SK-N-SH (cell line): ENCODE data around the gene SUCLG2. TPM values are rescaled to one million over a fixed set of nuclear protein-coding genes. Genes with fewer than 3 reads are reported as not detected.

Experiments
- CTCF ChIA-PET: fragments of 300-600, 350-600 bp; formaldehyde crosslinking; extraction: SDS; loops from one replicate; lab custom pipeline; 2021; lab: Yijun Ruan, JAX
- POLR2A ChIA-PET: fragments of 350-600 bp; sonication (Branson Sonifier 250); formaldehyde crosslinking; extraction: SDS; loops from one replicate; lab custom pipeline; 2020; ENCODE audit warnings: antibody characterized with exemption, inconsistent platforms; lab: Yijun Ruan, JAX
- DNase-seq: peaks from one replicate; pipeline ENCODE4 v3.0.0; 2012
- H2AFZ ChIP-seq: fragments of 200-600 bp; sonication (generic); 2 replicates; pipeline ENCODE4 v1.8.1; 2016; ENCODE audit warnings: antibody characterized with exemption, mild to moderate bottlenecking, low read depth
- H3F3A ChIP-seq: fragments of 200-600 bp; sonication (generic); replicated peaks from 2 replicates; pipeline ENCODE3; 2016; ENCODE audit warnings: antibody characterized with exemption, mild to moderate bottlenecking; ENCODE audit not compliant: insufficient read depth
- H3K27ac ChIP-seq, 2 experiments: fragments of 200-500 bp in 1 of 2; fragments of 200-600 bp in 1 of 2; sonication (Bioruptor generic) in 1 of 2; sonication (generic), shearing (Covaris generic) in 1 of 2; 2 replicates each; pipeline versions ENCODE4 v1.5.1 to v1.6.1; 2014 to 2016; ENCODE audit warnings: low read depth in 2 of 2, inconsistent platforms in 1 of 2, low read length in 1 of 2, mild to moderate bottlenecking in 1 of 2, mixed read lengths in 1 of 2
- H3K27me3 ChIP-seq: fragments of 200-600 bp; sonication (generic), shearing (Covaris generic); 2 replicates; pipeline ENCODE4 v1.6.1; 2016; ENCODE audit warnings: mixed run types; ENCODE audit not compliant: insufficient read depth
- H3K36me3 ChIP-seq, 2 experiments: fragments of 200-500 bp in 1 of 2; fragments of 200-600 bp in 1 of 2; sonication (Bioruptor generic) in 1 of 2; sonication (generic) in 1 of 2; replicated peaks in 1 of 2; 2 replicates each; pipeline versions ENCODE3 to v1.5.1; 2014 to 2016; ENCODE audit warnings: low read length in 1 of 2, mild to moderate bottlenecking in 1 of 2; ENCODE audit not compliant: insufficient read depth in 2 of 2, control insufficient read depth in 1 of 2
- H3K4me1 ChIP-seq, 2 experiments: fragments of 200-500 bp in 1 of 2; fragments of 200-600 bp in 1 of 2; sonication (Bioruptor generic) in 1 of 2; sonication (generic), shearing (Covaris generic) in 1 of 2; 2 replicates each; pipeline versions ENCODE4 v1.5.1 to v1.6.1; 2014 to 2016; ENCODE audit warnings: low read depth in 1 of 2, low read length in 1 of 2, mixed run types in 1 of 2; ENCODE audit not compliant: insufficient read depth in 2 of 2, control insufficient read depth in 1 of 2
- H3K4me2 ChIP-seq: fragments of 200-600 bp; sonication (generic), shearing (Covaris generic); 2 replicates; pipeline ENCODE4 v1.6.1; 2017; ENCODE audit warnings: mixed run types
- H3K4me3 ChIP-seq, 2 experiments: fragments of 200-500 bp in 1 of 2; fragments of 200-600 bp in 1 of 2; sonication (Bioruptor generic) in 1 of 2; sonication (generic), shearing (Covaris generic) in 1 of 2; 2 replicates each; pipeline versions ENCODE4 v1.5.1 to v1.8.1; 2014 to 2016; ENCODE audit warnings: low read depth in 2 of 2, inconsistent platforms in 1 of 2, low read length in 1 of 2, mild to moderate bottlenecking in 1 of 2, mixed read lengths in 1 of 2, moderate library complexity in 1 of 2
- H3K79me2 ChIP-seq: fragments of 200-600 bp; sonication (generic); 2 replicates; pipeline ENCODE4 v1.8.1; 2017; ENCODE audit warnings: mild to moderate bottlenecking; ENCODE audit not compliant: insufficient read depth
- H3K9ac ChIP-seq: fragments of 200-600 bp; sonication (generic); 2 replicates; pipeline ENCODE4 v1.6.1; 2017; ENCODE audit warnings: mixed run types
- H3K9me2 ChIP-seq: fragments of 200-600 bp; sonication (generic); 2 replicates; pipeline ENCODE4 v1.6.1; 2017; ENCODE audit warnings: mixed run types
- H3K9me3 ChIP-seq: fragments of 200-600 bp; sonication (generic); 2 replicates; pipeline ENCODE4 v1.6.1; 2017; ENCODE audit warnings: mixed run types, mild to moderate bottlenecking, moderate library complexity
- H4K20me1 ChIP-seq: fragments of 200-600 bp; sonication (generic); 2 replicates; pipeline ENCODE4 v1.6.1; 2017; ENCODE audit warnings: mild to moderate bottlenecking, mixed run types; ENCODE audit not compliant: insufficient read depth
- CHD2 ChIP-seq: fragments of 150-350 bp; IDR thresholded peaks from 2 replicates; pipeline ENCODE4 v1.6.1; 2018; ENCODE audit warnings: low read length; ENCODE audit not compliant: partially characterized antibody
- CTCF ChIP-seq: fragments of 200-600 bp; sonication (generic); IDR thresholded peaks from 2 replicates; pipeline ENCODE4 v1.6.1; 2017; ENCODE audit warnings: antibody characterized with exemption, mild to moderate bottlenecking, moderate library complexity
- EP300 ChIP-seq, 2 experiments: IDR thresholded peaks; 2 replicates each; pipeline versions ENCODE4 v1.4.0 to v1.6.1; 2012; ENCODE audit warnings: borderline replicate concordance in 1 of 2, low read depth in 1 of 2, low read length in 1 of 2
- FOSL2 ChIP-seq: IDR thresholded peaks from 2 replicates; pipeline ENCODE4 v1.4.0; 2012; ENCODE audit warnings: low read depth, mild to moderate bottlenecking, moderate library complexity, borderline replicate concordance
- GABPA ChIP-seq: IDR thresholded peaks from 2 replicates; pipeline ENCODE4 v1.4.0; 2012; ENCODE audit warnings: low read depth, mild to moderate bottlenecking
- JUND ChIP-seq: IDR thresholded peaks from 2 replicates; pipeline ENCODE4 v1.4.0; 2012
- MAX ChIP-seq: IDR thresholded peaks from 2 replicates; pipeline ENCODE4 v1.4.0; 2012; ENCODE audit warnings: low read depth
- MEF2A ChIP-seq: IDR thresholded peaks from 2 replicates; pipeline ENCODE4 v1.4.0; 2012; ENCODE audit warnings: low read depth, borderline replicate concordance
- NFIC ChIP-seq: IDR thresholded peaks from 2 replicates; pipeline ENCODE4 v1.4.0; 2012; ENCODE audit warnings: borderline replicate concordance
- NRF1 ChIP-seq: IDR thresholded peaks from 2 replicates; pipeline ENCODE4 v1.6.1; 2012; ENCODE audit warnings: low read depth, mild to moderate bottlenecking, low read length
- PBX3 ChIP-seq: IDR thresholded peaks from 2 replicates; pipeline ENCODE4; 2012
- POLR2AphosphoS5 ChIP-seq: IDR thresholded peaks from 2 replicates; pipeline ENCODE4 v1.6.1; 2012; ENCODE audit warnings: low read depth, low read length
- RAD21 ChIP-seq: IDR thresholded peaks from 2 replicates; pipeline ENCODE4 v1.6.1; 2012; ENCODE audit warnings: mild to moderate bottlenecking, low read length
- RCOR1 ChIP-seq: fragments of 150-350 bp; IDR thresholded peaks from 2 replicates; pipeline ENCODE4 v1.6.1; 2017; ENCODE audit warnings: antibody characterized with exemption, low read length
- REST ChIP-seq: IDR thresholded peaks from 2 replicates; pipeline ENCODE4 v1.6.1; 2012; ENCODE audit warnings: mild to moderate bottlenecking, low read depth, low read length, moderate library complexity
- TCF12 ChIP-seq: IDR thresholded peaks from 2 replicates; pipeline ENCODE4 v1.4.0; 2012
- USF1 ChIP-seq: IDR thresholded peaks from 2 replicates; pipeline ENCODE4 v1.4.0; 2012; ENCODE audit warnings: low read depth, borderline replicate concordance
- WGBS: methylation state at CpG from one replicate; pipeline ENCODE4 v1.1.6; 2017; ENCODE audit warnings: low lambda C conversion rate; 5-methylcytosine and 5-hydroxymethylcytosine counted together
- polyA plus RNA-seq, 3 experiments: library from polyadenylated mRNA; depleted of rRNA; stranded (reverse); fragments of >200 nt; gene quantifications; 2 replicates each; pipeline ENCODE4 v1.2.3, GENCODE V29; 2012

Gene SUCLG2
- polyA plus RNA-seq, 1 of the 3 experiments (the other 2 are of a cell fraction), result 20.2 TPM

GRCh38 chr3:67614195-67614594 is 40.2 kb downstream of the SUCLG2 start:
- TF ChIP-seq MAX (no peak), REST (no peak), RCOR1 (no peak), GABPA (no peak)

GRCh38 chr3:67610458-67610857 is 44.0 kb downstream of the SUCLG2 start:
- Histone ChIP-seq H3K4me1 (peaks cover 0 to 7% of the 10 kb centered on the region in 2 experiments; a peak in 1 of 4 replicates), H4K20me1 (no peaks in the 10 kb centered on the region), H3K27me3 (no peaks in the 10 kb centered on the region), H3F3A (peaks cover 7% of the 10 kb centered on the region), H3K4me3 (no peak overlapping the region), H3K4me2 (no peak overlapping the region), H3K27ac (peak overlapping the region in 1 of 2 experiments; percentile 52; a peak in 2 of 4 replicates), H2AFZ (no peak overlapping the region), H3K9me2 (no peaks in the 10 kb centered on the region; the same call in 1 of the 2 replicates), H3K36me3 (peaks cover 12 to 37% of the 10 kb centered on the region in 2 experiments)
- no peak for DNase-seq
- TF ChIP-seq NRF1, result no peak
- TF ChIP-seq FOSL2, result peak; percentile 50; the same call in 1 of the 2 replicates
- TF ChIP-seq NFIC, result peak; percentile 24; the same call in 1 of the 2 replicates
- TF ChIP-seq TCF12, result peak; percentile 35
- TF ChIP-seq CHD2, result no peak
- no peak for TF ChIP-seq POLR2AphosphoS5
- TF ChIP-seq PBX3, result peak; percentile 53
- TF ChIP-seq CTCF, result no peak
- no peak for TF ChIP-seq MEF2A
- no peak for TF ChIP-seq USF1
- TF ChIP-seq EP300 (IDR thresholded peaks at IDR 0.05; ENCODE audit: borderline replicate concordance in 1 of 2, low read depth in 1 of 2, low read length in 1 of 2), result 0 out of 4 replicates have a peak, but pooled peaks of 1 of the 2 experiments have one; percentile 38
- TF ChIP-seq RAD21, result no peak
- TF ChIP-seq JUND, result peak; percentile 28; the same call in 1 of the 2 replicates
- TF ChIP-seq, all 33 proteins: peak for 6
- H3K9me3 ChIP-seq, result no peaks in the 10 kb centered on the region
- no peak overlapping the region for H3K9ac ChIP-seq
- H3K79me2 ChIP-seq, result peaks cover 19% of the 10 kb centered on the region
- 36% methylated on average over 1 of the region's 1 CpG for WGBS
- ChIA-PET CTCF (no interaction called here), POLR2A (no interaction called here)

More at GRCh38 chr3:67614195-67614594, 40.2 kb downstream of the SUCLG2 start:
- H4K20me1 ChIP-seq, result no peaks in the 10 kb centered on the region
- no peak for DNase-seq
- H3K9me2 ChIP-seq, result no peaks in the 10 kb centered on the region; the same call in 1 of the 2 replicates
- peaks cover 12 to 34% of the 10 kb centered on the region in 2 experiments for H3K36me3 ChIP-seq
- no peak overlapping the region for H3K9ac ChIP-seq
- H3K4me2 ChIP-seq, result no peak overlapping the region
- 92% methylated on average over 3 of the region's 3 CpGs for WGBS
- H3K4me1 ChIP-seq, result peaks cover 0 to 7% of the 10 kb centered on the region in 2 experiments; a peak in 1 of 4 replicates
- H3K4me3 ChIP-seq, result no peak overlapping the region
- no peaks in the 10 kb centered on the region for H3K9me3 ChIP-seq
- no peak overlapping the region for H2AFZ ChIP-seq
- ChIA-PET POLR2A (no interaction called here), CTCF (interaction anchor here (1.2 to 1.6 kb wide), 3 partner anchors 9 to 20 kb away, joined by 3 to 4 read pairs (median 3); no protein-coding TSS in a partner anchor)
- H3K27ac ChIP-seq, result no peak overlapping the region
- H3K27me3 ChIP-seq, result no peaks in the 10 kb centered on the region
- peaks cover 4% of the 10 kb centered on the region for H3F3A ChIP-seq
- peaks cover 19% of the 10 kb centered on the region for H3K79me2 ChIP-seq
